Colonic mucosa (tissue), 4 donors: ENCODE measurements around the gene DNAH9. TPM values are rescaled to one million over a fixed set of nuclear protein-coding genes. Genes with fewer than 3 reads are reported as not detected.

Source experiments
- DNase-seq: peaks from one replicate; pipeline ENCODE4 v3.0.0-alpha.2; 2020
- H3K27ac ChIP-seq: fragments of 200-600 bp; one replicate; pipeline ENCODE4 v1.8.0; 2021
- H3K27me3 ChIP-seq: fragments of 200-600 bp; one replicate; pipeline ENCODE4 v1.8.0; 2021
- H3K36me3 ChIP-seq: fragments of 200-600 bp; one replicate; pipeline ENCODE4 v1.8.0; 2021
- H3K4me1 ChIP-seq: fragments of 200-600 bp; one replicate; pipeline ENCODE4 v1.8.0; 2021; ENCODE audit warnings: mild to moderate bottlenecking
- H3K4me3 ChIP-seq: fragments of 200-600 bp; one replicate; pipeline ENCODE4 v1.8.0; 2021
- H3K9ac ChIP-seq, 2 donors: one replicate each; pipeline ENCODE4 v1.7.0; 2013; ENCODE audit warnings: control low read depth in 2 of 2, low read depth in 2 of 2, low read length in 2 of 2
- H3K9me3 ChIP-seq: fragments of 200-600 bp; one replicate; pipeline ENCODE4 v1.8.0; 2021
- intact Hi-C: fragments of 100-400 bp; cut with DNase I; formaldehyde crosslinking; loops from one replicate; pipeline ENCODE4 v1.14.1; 2022
- total RNA-seq, 2 donors: library from RNA; stranded (reverse); fragmentation: NEBNext Ultra II Directional in 1 of 2; extraction: Animal tissue kit (Norgen Biotek cat#: 25700) in 1 of 2; gene quantifications; one replicate each; pipeline ENCODE4 v1.2.1, GENCODE V29; 2021
- TF ChIP-seq, protein P1 (sequence below): fragments of 200-600 bp; IDR thresholded peaks from one replicate; pipeline ENCODE4 v1.8.0; 2022; ENCODE audit warnings: antibody characterized with exemption, mild to moderate bottlenecking
- donor health status: healthy.
- donor health status: DM: no; HTN: no; CAD: no.
- donor health status: DM: no; HTN: no; CAD: no.

The DNAH9 gene
- total RNA-seq, 2 donors from 2014 or later: 0.40 to 0.69 TPM

DNA sequence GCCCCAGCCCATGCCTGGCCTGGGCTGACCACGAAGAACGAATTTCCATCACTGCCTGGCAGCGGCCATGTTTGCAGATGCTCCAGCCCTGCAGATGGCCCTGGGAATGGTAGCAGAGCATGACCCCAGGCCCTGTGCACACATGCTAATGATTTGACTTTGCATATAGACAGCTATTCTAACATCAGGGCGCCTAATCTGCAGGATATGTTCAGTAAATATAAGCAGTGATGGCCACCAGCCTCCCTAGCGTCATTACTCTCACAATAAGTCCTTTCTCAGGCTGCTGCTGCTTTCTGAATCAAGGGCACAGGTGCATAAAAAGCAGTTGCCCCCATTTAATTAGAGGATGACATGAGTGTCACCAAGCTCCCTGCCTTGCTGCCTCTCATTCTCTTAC lies 24.2 kb downstream of the DNAH9 start:
- TF ChIP-seq, protein P1, sequence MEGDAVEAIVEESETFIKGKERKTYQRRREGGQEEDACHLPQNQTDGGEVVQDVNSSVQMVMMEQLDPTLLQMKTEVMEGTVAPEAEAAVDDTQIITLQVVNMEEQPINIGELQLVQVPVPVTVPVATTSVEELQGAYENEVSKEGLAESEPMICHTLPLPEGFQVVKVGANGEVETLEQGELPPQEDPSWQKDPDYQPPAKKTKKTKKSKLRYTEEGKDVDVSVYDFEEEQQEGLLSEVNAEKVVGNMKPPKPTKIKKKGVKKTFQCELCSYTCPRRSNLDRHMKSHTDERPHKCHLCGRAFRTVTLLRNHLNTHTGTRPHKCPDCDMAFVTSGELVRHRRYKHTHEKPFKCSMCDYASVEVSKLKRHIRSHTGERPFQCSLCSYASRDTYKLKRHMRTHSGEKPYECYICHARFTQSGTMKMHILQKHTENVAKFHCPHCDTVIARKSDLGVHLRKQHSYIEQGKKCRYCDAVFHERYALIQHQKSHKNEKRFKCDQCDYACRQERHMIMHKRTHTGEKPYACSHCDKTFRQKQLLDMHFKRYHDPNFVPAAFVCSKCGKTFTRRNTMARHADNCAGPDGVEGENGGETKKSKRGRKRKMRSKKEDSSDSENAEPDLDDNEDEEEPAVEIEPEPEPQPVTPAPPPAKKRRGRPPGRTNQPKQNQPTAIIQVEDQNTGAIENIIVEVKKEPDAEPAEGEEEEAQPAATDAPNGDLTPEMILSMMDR: no peak
- H3K27ac ChIP-seq: no peak overlapping the region
- intact Hi-C loops: no loop called here

DNA sequence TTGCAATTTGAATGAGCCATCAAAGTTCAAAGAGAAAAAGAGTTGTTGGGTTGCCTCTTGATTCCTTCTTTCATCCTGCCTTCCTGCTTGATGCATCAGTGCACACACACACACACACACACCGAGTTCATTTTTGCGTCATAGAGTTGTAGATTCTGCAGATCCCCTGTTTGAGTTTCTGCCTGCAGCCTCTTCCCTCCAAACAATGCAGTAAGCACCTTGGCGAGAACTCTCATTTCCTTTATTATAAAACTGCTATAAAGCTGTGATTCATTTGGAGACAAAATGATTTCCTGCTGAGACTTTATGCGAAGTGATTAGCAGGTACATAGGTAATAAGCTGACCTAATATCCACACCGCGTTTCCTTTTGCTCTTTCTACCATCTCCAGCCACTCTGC lies 26.7 kb downstream of the DNAH9 start:
- H3K27ac ChIP-seq: no peak overlapping the region
- H3K27me3 ChIP-seq: no peaks in the 10 kb centered on the region
- TF ChIP-seq, protein P1: no peak
- no peaks in the 10 kb centered on the region for H3K36me3 ChIP-seq
- intact Hi-C loops: no loop called here
- no peak for DNase-seq
- no peak overlapping the region for H3K4me3 ChIP-seq
- no peaks in the 10 kb centered on the region for H3K9me3 ChIP-seq
- no peak overlapping the region for H3K9ac ChIP-seq
- H3K4me1 ChIP-seq: no peaks in the 10 kb centered on the region

More for the DNA sequence above, 24.2 kb downstream of the DNAH9 start:
- no peak overlapping the region for H3K4me3 ChIP-seq
- H3K4me1 ChIP-seq: no peaks in the 10 kb centered on the region
- no peaks in the 10 kb centered on the region for H3K27me3 ChIP-seq
- DNase-seq: no peak
- H3K36me3 ChIP-seq: no peaks in the 10 kb centered on the region
- no peak overlapping the region for H3K9ac ChIP-seq
- no peaks in the 10 kb centered on the region for H3K9me3 ChIP-seq

DNA sequence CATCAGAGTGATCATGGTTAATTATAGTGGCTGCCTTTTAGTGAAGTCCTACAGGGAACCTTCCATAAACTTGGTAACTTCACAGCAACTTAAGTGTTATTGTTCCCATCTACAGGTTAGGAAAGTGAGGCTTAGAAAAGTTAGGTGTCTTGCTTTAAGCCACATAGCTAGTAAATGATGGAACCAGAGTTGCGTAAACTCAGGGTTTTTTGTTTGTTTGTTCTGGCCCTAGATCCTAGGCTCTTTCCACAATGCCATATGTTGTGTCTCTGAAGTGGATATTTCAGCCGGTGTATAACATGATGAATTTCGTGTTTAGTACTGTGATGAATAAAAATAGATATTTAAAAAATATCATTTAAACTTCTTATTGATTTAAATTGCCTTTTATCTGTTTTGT lies 27.6 kb downstream of the DNAH9 start:
- Histone ChIP-seq H3K36me3 (no peaks in the 10 kb centered on the region), H3K4me1 (no peaks in the 10 kb centered on the region), H3K9me3 (no peaks in the 10 kb centered on the region), H3K27me3 (no peaks in the 10 kb centered on the region), H3K9ac (no peak overlapping the region), H3K4me3 (no peak overlapping the region), H3K27ac (no peak overlapping the region)
- TF ChIP-seq, protein P1: no peak
- no peak for DNase-seq
- intact Hi-C loops: no loop called here

DNA sequence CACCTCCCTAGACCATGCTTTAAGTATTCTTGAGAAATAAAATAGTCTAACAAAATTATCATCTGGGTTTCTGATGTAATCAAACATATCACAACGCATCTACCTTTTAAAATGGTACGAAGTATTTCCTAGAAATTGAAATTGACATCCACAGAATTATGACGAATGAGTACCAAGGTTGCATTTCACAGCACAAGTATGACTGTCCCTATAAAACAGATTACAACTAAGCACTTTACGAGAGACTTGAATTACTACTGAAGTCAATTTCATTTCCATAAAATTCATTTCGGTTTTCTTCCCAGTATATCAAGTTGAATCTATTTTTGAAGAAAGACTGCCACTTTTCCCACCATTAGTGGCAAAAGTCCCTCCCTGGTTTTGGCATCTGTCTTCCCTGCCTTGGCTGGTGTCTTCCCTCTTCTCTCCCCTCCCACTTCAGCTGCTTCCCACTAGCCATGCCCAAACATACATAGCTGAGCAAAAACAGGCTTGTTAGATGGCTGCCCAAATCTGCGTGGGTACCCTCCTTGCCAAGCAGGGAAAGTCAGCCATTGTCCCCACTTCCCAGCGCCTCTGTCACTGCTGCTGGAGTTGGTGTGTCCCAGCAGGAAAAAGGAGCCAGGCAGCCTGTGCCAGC lies 29.2 kb downstream of the DNAH9 start:
- no peak overlapping the region for H3K9ac ChIP-seq
- H3K27me3 ChIP-seq: no peaks in the 10 kb centered on the region
- DNase-seq: no peak
- intact Hi-C loops: no loop called here
- H3K9me3 ChIP-seq: no peaks in the 10 kb centered on the region
- TF ChIP-seq, protein P1: no peak
- no peak overlapping the region for H3K27ac ChIP-seq
- H3K4me1 ChIP-seq: no peaks in the 10 kb centered on the region
- H3K36me3 ChIP-seq: no peaks in the 10 kb centered on the region
- no peak overlapping the region for H3K4me3 ChIP-seq

DNA sequence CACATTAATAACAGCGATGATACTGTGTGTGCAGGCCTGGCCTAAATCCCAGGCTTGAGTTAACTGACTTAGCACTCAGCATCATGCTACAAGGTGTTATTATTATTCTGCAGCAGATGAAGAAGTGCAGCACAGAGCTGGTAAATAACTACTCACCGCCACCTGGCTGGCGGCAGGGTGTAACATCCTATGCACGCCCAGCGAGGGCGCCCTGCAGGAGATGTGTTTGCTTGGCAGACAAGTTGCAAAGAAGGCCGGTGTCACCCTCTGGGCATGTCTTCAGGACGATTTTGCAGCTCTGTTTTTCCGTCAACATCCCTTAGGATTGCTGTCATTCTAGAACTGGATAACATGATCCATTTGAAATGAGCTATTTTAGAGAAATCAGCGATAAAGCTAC lies 30.1 kb downstream of the DNAH9 start:
- intact Hi-C loops: no loop called here

More for the DNA sequence above, 30.1 kb downstream of the DNAH9 start:
- H3K36me3 ChIP-seq: no peaks in the 10 kb centered on the region
- H3K9me3 ChIP-seq: no peaks in the 10 kb centered on the region
- H3K4me1 ChIP-seq: no peaks in the 10 kb centered on the region
- TF ChIP-seq, protein P1: no peak
- no peaks in the 10 kb centered on the region for H3K27me3 ChIP-seq
- H3K27ac ChIP-seq: no peak overlapping the region
- no peak overlapping the region for H3K9ac ChIP-seq
- no peak overlapping the region for H3K4me3 ChIP-seq
- DNase-seq: no peak
